Measurements from ENCODE around the gene PDXK. TPM values are rescaled to one million over a fixed set of nuclear protein-coding genes. Genes with fewer than 3 reads are reported as not detected.

PDXK gene
- total RNA-seq, 1 experiment from 2014 or later, result 114 TPM

DNA sequence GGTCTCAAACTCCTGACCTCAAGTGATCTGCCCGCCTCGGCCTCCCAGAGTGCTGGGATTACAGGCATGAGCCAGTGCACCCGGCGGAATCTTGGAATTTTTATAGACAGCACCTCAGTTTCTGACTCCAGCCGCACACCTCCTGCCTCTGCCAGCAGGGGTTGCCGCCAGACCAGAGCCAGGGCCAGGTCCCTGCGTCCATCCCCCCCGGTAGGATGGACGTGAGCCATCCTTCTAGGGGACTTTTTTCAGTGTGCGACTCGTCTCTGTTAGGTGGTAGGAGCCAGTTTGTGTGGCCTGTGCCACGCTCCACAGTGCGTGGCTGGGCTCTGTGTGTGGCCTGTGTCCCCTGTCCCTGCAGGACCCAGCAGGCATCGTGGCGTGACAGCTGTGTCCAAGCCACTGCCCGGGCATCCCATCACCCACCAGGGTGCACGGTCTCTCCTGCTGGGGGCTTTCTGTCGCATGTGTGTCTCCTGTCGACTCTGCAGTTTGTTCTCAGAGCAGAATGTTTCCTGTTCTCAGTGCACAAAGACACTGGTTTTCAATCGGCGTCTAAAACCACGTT, 41.5 kb downstream of the PDXK start:
- H3K36me3 ChIP-seq (ENCODE audit: insufficient read depth, low read length, poor library complexity, severe bottlenecking), result peaks cover 20% of the 10 kb centered on the region
- no TSS peak for BruUV-seq (replicated peaks)
- DNase-seq (ENCODE audit: low spot score), result no peak
- H3K4me3 ChIP-seq (ENCODE audit: low read depth, low read length, poor library complexity, severe bottlenecking), result no peak overlapping the region
- no peak for TF ChIP-seq EZH2 (IDR thresholded peaks at IDR 0.05; ENCODE audit: borderline replicate concordance, low read depth, low read length, poor library complexity, severe bottlenecking)
- TF ChIP-seq, protein P1, sequence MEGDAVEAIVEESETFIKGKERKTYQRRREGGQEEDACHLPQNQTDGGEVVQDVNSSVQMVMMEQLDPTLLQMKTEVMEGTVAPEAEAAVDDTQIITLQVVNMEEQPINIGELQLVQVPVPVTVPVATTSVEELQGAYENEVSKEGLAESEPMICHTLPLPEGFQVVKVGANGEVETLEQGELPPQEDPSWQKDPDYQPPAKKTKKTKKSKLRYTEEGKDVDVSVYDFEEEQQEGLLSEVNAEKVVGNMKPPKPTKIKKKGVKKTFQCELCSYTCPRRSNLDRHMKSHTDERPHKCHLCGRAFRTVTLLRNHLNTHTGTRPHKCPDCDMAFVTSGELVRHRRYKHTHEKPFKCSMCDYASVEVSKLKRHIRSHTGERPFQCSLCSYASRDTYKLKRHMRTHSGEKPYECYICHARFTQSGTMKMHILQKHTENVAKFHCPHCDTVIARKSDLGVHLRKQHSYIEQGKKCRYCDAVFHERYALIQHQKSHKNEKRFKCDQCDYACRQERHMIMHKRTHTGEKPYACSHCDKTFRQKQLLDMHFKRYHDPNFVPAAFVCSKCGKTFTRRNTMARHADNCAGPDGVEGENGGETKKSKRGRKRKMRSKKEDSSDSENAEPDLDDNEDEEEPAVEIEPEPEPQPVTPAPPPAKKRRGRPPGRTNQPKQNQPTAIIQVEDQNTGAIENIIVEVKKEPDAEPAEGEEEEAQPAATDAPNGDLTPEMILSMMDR (conservative IDR thresholded peaks at IDR 0.05; ENCODE audit: low read depth, low read length), result no peak
- H3K9me3 ChIP-seq (ENCODE audit: low read depth, low read length, poor library complexity, severe bottlenecking), result no peaks in the 10 kb centered on the region
- no peak overlapping the region for H3K27ac ChIP-seq (ENCODE audit: low read depth, low read length, poor library complexity, severe bottlenecking)
- no peaks in the 10 kb centered on the region for H3K27me3 ChIP-seq (replicated peaks; ENCODE audit: insufficient read depth, low read depth, low read length, poor library complexity)
- intact Hi-C loops (cut with micrococcal nuclease; ENCODE audit: unreplicated experiment), result no loop called here
- CTCF ChIA-PET, result no interaction called here
- H3K4me1 ChIP-seq (ENCODE audit: insufficient read depth, low read length, poor library complexity, severe bottlenecking), result peaks cover 11% of the 10 kb centered on the region
- POLR2A ChIA-PET (ENCODE audit: low non-redundant PET), result no interaction called here

DNA sequence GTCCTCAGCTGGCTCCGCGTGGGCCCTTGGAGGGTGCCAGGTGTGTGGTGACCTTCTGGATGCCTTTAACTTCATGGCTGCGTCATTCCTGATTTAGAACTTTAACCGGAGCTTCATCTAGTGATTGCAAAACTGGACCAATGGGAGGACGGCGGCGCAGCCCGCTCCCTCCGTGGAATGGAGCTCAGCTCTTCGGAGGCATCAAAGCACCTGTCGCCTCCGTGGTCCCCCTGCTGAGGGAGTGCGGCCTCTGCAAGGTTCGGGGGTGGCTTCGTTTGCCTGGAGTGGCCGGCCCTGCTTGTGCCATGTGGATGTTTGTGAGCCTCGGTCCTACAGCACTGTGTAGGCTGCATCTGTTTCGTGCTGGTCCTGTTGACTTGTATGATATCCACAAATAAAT, 43.0 kb downstream of the PDXK start:
- Histone ChIP-seq H3K4me3 (ENCODE audit: low read depth, low read length, poor library complexity, severe bottlenecking) (no peak overlapping the region), H3K27ac (ENCODE audit: low read depth, low read length, poor library complexity, severe bottlenecking) (no peak overlapping the region), H3K27me3 (replicated peaks; ENCODE audit: insufficient read depth, low read depth, low read length, poor library complexity) (no peaks in the 10 kb centered on the region), H3K4me1 (ENCODE audit: insufficient read depth, low read length, poor library complexity, severe bottlenecking) (peaks cover 11% of the 10 kb centered on the region), H3K36me3 (ENCODE audit: insufficient read depth, low read length, poor library complexity, severe bottlenecking) (peaks cover 17% of the 10 kb centered on the region), H3K9me3 (ENCODE audit: low read depth, low read length, poor library complexity, severe bottlenecking) (no peaks in the 10 kb centered on the region)
- no peak for TF ChIP-seq EZH2 (IDR thresholded peaks at IDR 0.05; ENCODE audit: borderline replicate concordance, low read depth, low read length, poor library complexity, severe bottlenecking)
- TF ChIP-seq, protein P1 (conservative IDR thresholded peaks at IDR 0.05; ENCODE audit: low read depth, low read length), result no peak
- no peak for DNase-seq (ENCODE audit: low spot score)
- POLR2A ChIA-PET (ENCODE audit: low non-redundant PET), result no interaction called here
- CTCF ChIA-PET, result no interaction called here
- intact Hi-C loops (cut with micrococcal nuclease; ENCODE audit: unreplicated experiment), result no loop called here
- BruUV-seq (replicated peaks), result no TSS peak

DNA sequence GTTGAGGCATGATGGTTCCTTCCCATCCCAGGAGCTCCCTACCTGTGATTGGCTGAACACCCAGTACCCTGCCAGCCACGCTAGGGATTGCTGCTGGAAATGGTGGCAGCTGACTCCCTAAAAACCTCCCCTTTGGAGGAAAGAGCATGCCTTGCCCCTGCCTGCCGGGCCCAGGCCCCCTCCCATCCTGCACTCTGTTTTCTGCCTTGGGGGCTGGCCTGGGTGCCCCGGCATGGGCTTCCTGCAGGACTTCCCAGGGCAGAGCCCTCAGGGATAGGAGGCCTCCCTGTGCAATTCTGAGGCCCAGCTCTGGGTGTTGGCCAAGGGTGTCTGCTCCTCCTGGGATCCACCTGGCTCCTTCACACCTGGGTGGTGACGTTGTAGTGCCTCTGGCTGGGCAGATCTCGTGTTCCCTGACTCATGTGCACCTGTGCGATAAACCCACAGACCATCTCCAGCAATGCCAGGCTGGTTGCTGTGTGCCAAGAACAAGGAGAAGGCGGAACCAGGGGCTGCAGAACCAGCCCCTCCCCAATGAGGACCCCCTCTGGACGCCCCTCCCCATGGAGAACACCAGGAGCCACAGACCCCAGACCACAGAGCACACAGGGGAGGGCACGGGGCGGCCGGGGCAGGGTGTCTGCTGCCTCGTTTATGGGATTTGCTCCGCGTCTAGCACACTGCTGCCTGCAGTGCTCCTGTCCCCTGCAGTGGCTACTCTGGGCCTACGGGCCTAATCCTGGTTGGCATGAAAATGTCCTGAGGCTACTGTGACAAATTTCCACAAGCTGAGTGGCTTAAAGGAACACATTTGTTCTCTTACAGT, 43.6 kb downstream of the PDXK start:
- ChIA-PET CTCF (no interaction called here), POLR2A (ENCODE audit: low non-redundant PET) (no interaction called here)
- H3K27me3 ChIP-seq (replicated peaks; ENCODE audit: insufficient read depth, low read depth, low read length, poor library complexity), result no peaks in the 10 kb centered on the region
- H3K4me1 ChIP-seq (ENCODE audit: insufficient read depth, low read length, poor library complexity, severe bottlenecking), result peaks cover 7% of the 10 kb centered on the region
- no peaks in the 10 kb centered on the region for H3K9me3 ChIP-seq (ENCODE audit: low read depth, low read length, poor library complexity, severe bottlenecking)
- DNase-seq (ENCODE audit: low spot score), result no peak
- TF ChIP-seq, protein P1 (conservative IDR thresholded peaks at IDR 0.05; ENCODE audit: low read depth, low read length), result no peak
- TF ChIP-seq EZH2 (IDR thresholded peaks at IDR 0.05; ENCODE audit: borderline replicate concordance, low read depth, low read length, poor library complexity, severe bottlenecking), result no peak
- no TSS peak for BruUV-seq (replicated peaks)
- intact Hi-C loops (cut with micrococcal nuclease; ENCODE audit: unreplicated experiment), result no loop called here
- no peak overlapping the region for H3K4me3 ChIP-seq (ENCODE audit: low read depth, low read length, poor library complexity, severe bottlenecking)
- peaks cover 11% of the 10 kb centered on the region for H3K36me3 ChIP-seq (ENCODE audit: insufficient read depth, low read length, poor library complexity, severe bottlenecking)
- no peak overlapping the region for H3K27ac ChIP-seq (ENCODE audit: low read depth, low read length, poor library complexity, severe bottlenecking)

Measured in A673 (cell line).